ENCODE results near the gene CLDN2.
A peak's percentile ranks its signal among the peaks of the same experiment; 100 is the strongest.
"Not testable (repeated sequence)": the region's sequence is repeated elsewhere in the genome, so short reads cannot be mapped to it uniquely, and the experiment has no call there.

CLDN2 gene

GRCh38 chrX:106919932-106920452 is at the start of gene CLDN2:
CLDN2 (plus strand) TSS chrX:106920402; CDS start chrX:106928229, 7,827 bp downstream.
- DNase-seq = no peak

- not testable (repeated sequence) for DNase-seq
These were observed 47.4 kb upstream of the CLDN2 start for GRCh38 chrX:106872796-106873195.

GRCh38 chrX:106874075-106874474 is 46.1 kb upstream of the CLDN2 start:
- DNase-seq = no peak

- DNase-seq = no peak
These were observed 45.1 kb upstream of the CLDN2 start for GRCh38 chrX:106875151-106875550.

- no peak for DNase-seq
These were observed 30.7 kb upstream of the CLDN2 start for GRCh38 chrX:106889468-106889867.

GRCh38 chrX:106891762-106892460 is 28.3 kb upstream of the CLDN2 start:
- DNase-seq = no peak

GRCh38 chrX:106894392-106894909 is 25.8 kb upstream of the CLDN2 start:
- DNase-seq = peak; percentile 79

GRCh38 chrX:106894978-106895452 is 25.2 kb upstream of the CLDN2 start:
- DNase-seq = no peak

- DNase-seq = no peak
These were observed 22.9 kb upstream of the CLDN2 start for GRCh38 chrX:106897259-106897658.

GRCh38 chrX:106898462-106898861 is 21.7 kb upstream of the CLDN2 start:
- no peak for DNase-seq

GRCh38 chrX:106899276-106899675 is 20.9 kb upstream of the CLDN2 start:
- DNase-seq = no peak

- no peak for DNase-seq
These were observed 20.4 kb upstream of the CLDN2 start for GRCh38 chrX:106899841-106900240.

- no peak for DNase-seq
These were observed 18.9 kb upstream of the CLDN2 start for GRCh38 chrX:106901341-106901740.

- DNase-seq = no peak
These were observed 18.4 kb upstream of the CLDN2 start for GRCh38 chrX:106901781-106902219.

- DNase-seq = no peak
These were observed 17.5 kb upstream of the CLDN2 start for GRCh38 chrX:106902684-106903083.

GRCh38 chrX:106903291-106903824 is 16.8 kb upstream of the CLDN2 start, which contains the start of gene RIPPLY1:
RIPPLY1 (minus strand) TSS chrX:106903341; CDS start chrX:106903287, 54 bp downstream.
- DNase-seq = no peak

- DNase-seq = no peak
These were observed 16.2 kb upstream of the CLDN2 start for GRCh38 chrX:106903856-106904528.

- no peak for DNase-seq
These were observed 15.0 kb upstream of the CLDN2 start for GRCh38 chrX:106905064-106905708.

- no peak for DNase-seq
These were observed 13.8 kb upstream of the CLDN2 start for GRCh38 chrX:106906361-106906760.

- no peak for DNase-seq
These were observed 7.3 kb upstream of the CLDN2 start for GRCh38 chrX:106912864-106913263.

GRCh38 chrX:106917830-106918500 is 2.2 kb upstream of the CLDN2 start:
- no peak for DNase-seq

GRCh38 chrX:106921637-106922036 is 1.4 kb downstream of the CLDN2 start:
- DNase-seq = no peak
